Activated CD4-positive, alpha-beta T cell treated with anti-CD3 and anti-CD28 coated beads, Interleukin-2, amount 50 U/mL, for 48 hours (primary cell): ENCODE results near the gene PRKAR2A.
"Not testable (repeated sequence)": the region's sequence is repeated elsewhere in the genome, so short reads cannot be mapped to it uniquely, and the experiment has no call there.

Source experiments
- DNase-seq, 2 experiments: peaks; one replicate each; pipeline ENCODE4 v3.0.0-alpha.2; 2020

PRKAR2A gene

GRCh38 chr3:48835650-48836366, 11.9 kb downstream of the PRKAR2A start:
- DNase-seq = no peak

DNA sequence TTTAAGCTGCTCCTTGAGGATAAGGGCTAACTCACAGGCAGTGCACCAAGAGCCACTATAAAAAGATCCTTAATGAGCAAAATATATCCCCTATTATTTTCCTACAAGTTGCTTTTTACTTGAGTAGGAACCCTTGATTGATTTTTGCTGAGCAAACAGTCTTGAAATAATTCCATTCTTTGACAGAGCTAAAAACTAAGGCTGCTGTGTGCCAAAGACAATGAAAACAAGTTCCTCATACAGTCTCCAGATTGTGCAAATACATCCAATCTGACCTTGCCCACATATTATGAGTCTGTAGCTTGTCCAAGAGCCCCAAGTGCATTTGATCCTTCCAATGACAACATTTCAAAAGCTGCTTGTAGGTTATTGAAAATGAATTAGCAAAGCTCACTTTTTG, 15.0 kb downstream of the PRKAR2A start:
- no peak for DNase-seq

DNA sequence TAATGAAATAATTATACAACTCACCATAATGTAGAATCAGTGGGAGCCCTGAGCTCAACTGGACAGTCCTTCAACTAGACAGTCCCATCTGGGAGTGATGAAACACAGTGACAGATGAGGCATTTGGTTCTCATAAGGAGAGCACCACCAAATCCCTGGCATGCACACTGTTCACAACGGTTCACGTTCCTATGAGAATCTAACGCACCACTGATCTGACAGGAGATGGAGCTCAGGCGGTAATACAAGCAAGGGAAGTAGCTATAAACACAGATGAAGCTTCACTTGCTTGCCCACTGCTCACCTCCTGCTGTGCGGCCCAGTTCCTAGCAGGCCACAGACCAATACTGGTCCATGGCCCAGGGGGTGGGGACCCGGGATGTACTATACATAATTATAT, 17.0 kb downstream of the PRKAR2A start:
- DNase-seq = no peak

- not testable (repeated sequence) for DNase-seq
Measured at GRCh38 chr3:48829525-48829924, 18.1 kb downstream of the PRKAR2A start.

GRCh38 chr3:48827874-48828273, 19.8 kb downstream of the PRKAR2A start:
- not testable (repeated sequence) for DNase-seq

GRCh38 chr3:48826451-48826850, 21.2 kb downstream of the PRKAR2A start:
- no peak for DNase-seq

DNA sequence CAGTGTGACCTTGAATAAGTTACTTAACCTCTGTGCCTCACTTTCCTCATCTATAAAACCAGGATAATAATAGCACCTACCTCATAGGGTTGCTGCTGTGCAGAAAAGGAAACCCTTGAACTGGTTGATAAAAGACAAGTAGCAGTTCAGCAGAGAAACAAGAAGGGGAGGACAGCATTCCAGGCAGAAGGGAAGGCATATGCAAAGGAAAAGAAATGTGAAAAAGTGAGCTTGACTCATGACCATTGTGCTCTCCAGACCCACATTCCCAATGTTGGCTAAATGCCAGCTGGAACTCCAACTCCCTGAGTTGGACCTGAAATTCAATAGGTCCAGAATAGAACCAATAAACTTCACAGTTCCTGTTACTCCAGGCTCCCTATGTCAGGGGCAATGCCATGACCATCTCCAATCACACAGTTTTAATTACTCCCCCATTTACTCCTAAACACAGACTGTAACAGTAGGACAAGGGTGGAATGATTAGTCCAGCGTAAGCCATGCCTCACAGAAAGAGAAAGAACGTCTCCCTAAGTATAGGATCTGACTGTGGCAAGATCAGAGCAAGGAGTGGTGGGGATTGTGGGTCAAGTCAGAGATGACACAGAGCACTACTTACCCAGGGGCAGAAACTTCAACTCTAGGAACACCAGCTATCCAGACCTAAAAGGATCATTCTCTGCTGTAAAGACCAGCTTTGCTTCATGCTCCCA, 26.9 kb downstream of the PRKAR2A start:
- DNase-seq = no peak

GRCh38 chr3:48819234-48820221, 28.1 kb downstream of the PRKAR2A start:
- no peak for DNase-seq

DNA sequence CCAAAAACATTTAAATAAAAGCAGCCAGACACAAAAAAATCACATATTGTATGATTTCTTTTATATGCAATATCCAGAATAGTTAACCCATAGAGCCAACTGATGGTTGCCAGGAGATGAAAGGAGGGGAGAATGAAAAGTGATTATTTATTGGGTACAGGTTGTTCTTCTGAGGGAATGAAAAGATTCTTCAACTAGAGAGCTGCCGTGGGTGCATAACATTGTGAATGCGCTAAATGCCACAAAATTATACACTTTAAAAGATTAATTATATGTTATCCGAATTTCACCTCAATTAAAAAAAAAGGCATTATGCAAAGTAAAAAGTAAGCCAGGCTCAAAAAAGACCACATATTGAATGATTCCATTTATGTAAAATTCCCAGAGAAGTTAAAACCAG, 36.1 kb downstream of the PRKAR2A start:
- no peak for DNase-seq

DNA sequence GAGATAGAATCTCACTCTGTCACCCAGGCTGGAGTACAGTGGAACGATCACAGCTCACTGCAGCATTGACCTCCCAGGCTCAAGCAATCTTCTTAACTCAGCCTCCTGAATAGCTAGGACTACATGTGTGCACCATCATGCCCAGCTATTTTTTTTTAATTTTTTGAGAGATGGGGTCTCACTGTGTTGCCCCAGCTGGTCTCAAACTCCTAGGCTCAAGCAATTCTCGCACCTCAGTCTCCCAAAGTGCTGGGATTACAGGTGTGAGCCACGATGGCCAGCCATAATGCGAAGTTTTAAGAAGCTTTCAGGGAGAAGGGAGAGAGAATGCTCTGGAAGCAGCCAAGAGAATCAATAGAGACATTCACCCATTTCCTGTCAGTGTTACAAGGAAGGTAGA, 42.7 kb downstream of the PRKAR2A start:
- DNase-seq = no peak

- not testable (repeated sequence) for DNase-seq
Measured at GRCh38 chr3:48800831-48801230, 46.8 kb downstream of the PRKAR2A start.

- DNase-seq = no peak
Measured at GRCh38 chr3:48798998-48799397, 48.7 kb downstream of the PRKAR2A start.

GRCh38 chr3:48797626-48798025, 50.0 kb downstream of the PRKAR2A start:
- no peak for DNase-seq

- DNase-seq = no peak
Measured at GRCh38 chr3:48795997-48796732, 51.5 kb downstream of the PRKAR2A start.

GRCh38 chr3:48793484-48793883, 54.2 kb downstream of the PRKAR2A start:
- DNase-seq = not testable (repeated sequence)

DNA sequence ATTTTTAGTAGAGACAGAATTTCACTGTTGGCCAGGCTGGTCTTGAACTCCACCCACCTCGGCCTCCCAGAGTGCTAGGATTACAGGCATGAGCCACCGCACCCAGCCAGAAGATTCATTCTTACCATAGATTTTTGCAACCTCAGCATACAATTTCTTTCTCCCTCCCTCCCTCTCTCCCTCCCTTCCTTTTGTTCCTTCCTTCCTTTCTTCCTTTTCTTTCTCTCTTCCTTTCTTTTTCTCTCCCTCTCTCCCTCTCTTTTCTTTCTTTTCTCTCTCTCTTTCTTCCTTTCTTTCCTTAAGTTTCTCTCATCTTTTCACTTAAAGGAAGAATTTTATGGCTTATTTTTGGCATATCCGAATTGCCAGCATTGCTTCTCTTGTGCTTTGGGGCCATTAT, 58.0 kb downstream of the PRKAR2A start:
- DNase-seq = no peak

DNA sequence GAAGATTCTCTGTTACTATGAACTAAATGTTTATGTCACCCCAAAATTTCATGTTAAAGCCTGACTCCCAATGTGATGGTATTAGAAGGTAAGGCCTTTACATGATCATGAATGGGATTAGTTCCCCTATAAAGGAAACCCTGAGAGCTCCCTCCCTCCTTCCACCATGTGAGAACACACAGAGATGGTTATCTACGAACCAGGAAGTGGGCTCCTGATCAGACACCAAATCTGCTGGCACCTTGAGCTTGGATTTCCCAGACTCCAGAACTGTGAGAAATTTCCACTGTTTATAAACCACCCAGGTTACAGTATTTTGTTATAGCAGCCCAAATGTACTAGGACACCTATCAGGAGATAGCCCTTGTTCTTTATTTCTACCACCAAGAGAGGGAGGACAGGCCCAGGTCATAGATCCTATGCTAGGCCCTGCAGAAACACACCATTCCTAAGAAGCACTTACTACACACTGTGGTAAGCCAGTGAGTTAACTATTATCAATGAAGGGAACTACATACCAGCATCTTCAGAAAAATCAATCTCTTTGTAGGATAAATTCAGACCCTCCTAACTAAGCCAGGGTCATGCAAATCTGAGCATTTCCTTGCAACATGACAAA, 59.0 kb downstream of the PRKAR2A start:
- no peak for DNase-seq

GRCh38 chr3:48784426-48785120, 63.1 kb downstream of the PRKAR2A start:
- no peak for DNase-seq

GRCh38 chr3:48783304-48783703, 64.4 kb downstream of the PRKAR2A start:
- DNase-seq = no peak

- DNase-seq = no peak
Measured at GRCh38 chr3:48782046-48782445, 65.6 kb downstream of the PRKAR2A start.

DNA sequence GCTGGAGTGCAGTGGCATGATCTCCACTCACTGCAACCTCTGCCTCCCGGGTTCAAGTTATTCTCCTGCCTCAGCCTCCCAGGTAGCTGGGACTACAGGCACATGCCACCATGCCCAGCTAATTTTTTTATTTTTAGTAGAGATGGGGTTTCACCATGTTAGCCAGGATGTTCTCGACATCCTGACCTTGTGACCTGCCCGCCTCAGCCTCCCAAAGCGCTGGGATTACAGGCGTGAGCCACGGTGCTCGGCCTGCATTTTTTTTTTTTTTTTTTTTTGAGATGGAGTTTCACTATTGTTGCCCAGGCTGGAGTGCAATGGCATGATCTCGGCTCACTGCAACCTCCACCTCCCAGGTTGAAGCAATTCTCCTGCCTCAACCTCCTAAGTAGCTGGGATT, 69.1 kb downstream of the PRKAR2A start:
- not testable (repeated sequence) for DNase-seq
